GM18870 (cell line): ENCODE data around the gene RBM15B.
A peak's percentile ranks its signal among the peaks of the same experiment; 100 is the strongest.
"Not testable (repeated sequence)": the region's sequence is repeated elsewhere in the genome, so short reads cannot be mapped to it uniquely, and the experiment has no call there.

Source experiments
- ATAC-seq: cut with Tn5 transposase; IDR thresholded peaks from one replicate; pipeline ENCODE4 v1.9.1; 2021; ENCODE audit warnings: moderate library complexity; ENCODE audit not compliant: unreplicated experiment

Gene RBM15B

GRCh38 chr3:51391075-51391565, at the start of gene RBM15B:
TSS of gene RBM15B (plus strand) at chr3:51391285. CDS start at chr3:51391400, 115 bp downstream.
- peak; percentile 83 for ATAC-seq

DNA sequence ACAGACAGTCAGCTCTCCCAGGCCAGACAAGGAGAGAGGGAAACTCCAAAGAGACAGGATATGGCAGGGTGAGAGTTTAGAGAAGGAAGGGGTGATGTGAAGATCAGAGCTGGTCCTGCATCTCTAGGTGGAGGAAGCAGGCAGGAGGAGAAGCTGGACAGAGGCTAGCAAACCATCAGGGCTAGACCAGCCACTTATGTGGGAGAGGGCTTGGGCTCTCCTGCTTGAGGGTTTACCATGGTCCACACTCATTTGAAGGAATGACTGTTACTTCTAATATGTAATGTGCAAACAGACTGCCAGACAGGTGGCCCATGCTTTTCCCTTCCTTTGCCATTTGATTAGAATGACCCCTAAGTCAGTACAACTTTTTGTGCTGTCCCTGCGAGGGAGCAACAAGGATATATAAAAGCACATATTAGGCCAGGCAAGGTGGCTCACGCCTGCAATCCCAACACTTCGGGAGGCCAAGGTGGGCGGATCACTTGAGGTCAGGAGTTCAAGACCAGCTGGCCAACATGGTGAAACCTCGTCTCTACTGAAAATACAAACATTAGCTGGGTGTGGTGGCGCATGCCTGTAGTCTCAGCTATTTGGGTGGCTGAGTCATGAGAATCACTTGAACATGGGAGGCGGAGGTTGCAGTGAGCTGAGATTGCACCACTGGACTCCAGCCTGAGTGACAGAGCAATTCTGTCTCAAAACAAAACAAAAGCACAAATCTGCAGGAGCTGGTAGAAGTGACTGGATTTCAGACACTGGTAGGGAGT, 47.0 kb upstream of the RBM15B start:
- ATAC-seq: no peak

GRCh38 chr3:51350751-51351150, 40.3 kb upstream of the RBM15B start:
- ATAC-seq: no peak

GRCh38 chr3:51353131-51353530, 38.0 kb upstream of the RBM15B start:
- ATAC-seq: no peak

DNA sequence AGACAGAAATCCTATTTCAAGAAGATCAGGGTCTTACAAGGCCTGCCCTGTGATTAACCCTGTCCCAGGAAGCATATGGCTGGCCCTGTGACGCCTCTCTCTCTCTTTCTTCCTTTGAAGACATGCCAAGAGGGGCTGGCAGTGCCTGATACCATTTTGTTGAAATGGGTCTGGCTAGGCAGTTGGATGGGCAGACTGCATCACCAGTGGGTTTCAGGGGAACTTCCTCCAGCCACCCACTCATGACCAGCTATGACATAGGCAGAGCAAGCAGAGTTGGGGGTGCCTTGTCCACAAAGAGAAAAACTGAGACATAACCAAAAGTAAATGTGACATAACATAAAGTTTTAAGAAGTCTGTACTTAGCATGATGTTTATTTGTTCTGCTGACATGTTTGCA, 37.4 kb upstream of the RBM15B start:
- ATAC-seq: no peak

DNA sequence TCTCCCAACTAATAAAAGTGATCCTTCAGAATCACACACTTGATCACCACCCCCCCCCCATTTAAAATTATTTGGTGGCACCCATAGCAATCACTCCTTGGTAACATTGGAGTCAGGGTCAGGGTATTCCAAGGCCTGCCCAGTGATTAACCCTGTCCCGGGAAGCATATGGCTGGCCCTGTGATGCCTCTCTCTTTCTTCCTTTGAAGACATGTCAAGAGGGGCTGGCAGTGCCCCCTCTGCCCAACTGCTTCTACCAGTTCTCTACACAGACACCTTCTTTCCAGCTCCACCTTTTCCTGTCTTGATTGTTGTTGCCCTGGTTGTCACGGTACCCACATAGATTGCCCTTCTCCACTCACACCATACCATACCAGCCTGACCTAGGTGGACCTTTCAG, 36.9 kb upstream of the RBM15B start:
- ATAC-seq: no peak

DNA sequence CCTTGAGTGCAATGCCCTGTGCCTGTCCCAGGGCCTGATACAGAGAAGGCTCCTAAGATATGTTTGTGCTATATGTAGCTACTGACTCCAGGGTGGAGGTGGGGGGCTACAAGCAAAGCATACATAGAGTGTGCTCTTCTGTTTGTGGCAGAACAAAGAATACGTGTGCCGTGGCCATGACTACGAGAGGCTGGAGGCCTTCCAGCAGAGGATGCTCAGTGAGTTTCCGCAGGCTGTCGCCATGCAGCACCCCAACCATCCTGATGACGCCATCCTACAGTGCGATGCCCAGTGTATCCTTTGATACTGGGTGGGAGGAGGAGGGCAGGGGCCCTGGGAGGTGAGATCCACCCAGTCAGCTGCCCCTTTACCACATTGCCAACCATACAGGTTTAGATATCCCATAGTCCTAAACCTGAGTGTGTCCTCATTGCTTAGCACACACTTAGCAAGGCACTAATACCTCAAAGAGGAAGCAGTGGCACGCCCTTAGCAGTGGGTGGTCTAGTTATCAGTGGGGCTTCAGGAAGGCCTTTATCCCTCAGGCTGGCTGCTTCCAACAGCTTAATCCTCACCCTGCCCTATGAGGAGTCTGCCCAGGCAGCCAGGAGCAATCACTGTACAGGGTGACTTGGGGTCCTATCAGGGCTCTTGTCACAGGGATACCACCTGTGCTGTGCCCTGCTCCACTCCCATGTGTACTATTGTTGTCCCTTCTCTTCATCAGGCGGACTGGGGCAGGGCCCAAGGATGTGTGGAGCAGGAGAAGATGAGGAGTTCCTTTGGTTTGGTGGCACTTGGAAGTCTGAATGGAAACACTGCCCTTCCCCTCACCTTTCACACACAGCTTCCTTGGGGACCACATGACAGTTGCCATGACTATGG, 36.1 kb upstream of the RBM15B start:
- ATAC-seq: no peak

- no peak for ATAC-seq
Measured at GRCh38 chr3:51355891-51356578, 35.0 kb upstream of the RBM15B start.

- ATAC-seq: no peak
Measured at GRCh38 chr3:51357856-51358255, 33.2 kb upstream of the RBM15B start.

GRCh38 chr3:51358981-51359380, 32.1 kb upstream of the RBM15B start:
- no peak for ATAC-seq

GRCh38 chr3:51360806-51361205, 30.3 kb upstream of the RBM15B start:
- ATAC-seq: no peak

GRCh38 chr3:51361746-51362145, 29.3 kb upstream of the RBM15B start:
- no peak for ATAC-seq

DNA sequence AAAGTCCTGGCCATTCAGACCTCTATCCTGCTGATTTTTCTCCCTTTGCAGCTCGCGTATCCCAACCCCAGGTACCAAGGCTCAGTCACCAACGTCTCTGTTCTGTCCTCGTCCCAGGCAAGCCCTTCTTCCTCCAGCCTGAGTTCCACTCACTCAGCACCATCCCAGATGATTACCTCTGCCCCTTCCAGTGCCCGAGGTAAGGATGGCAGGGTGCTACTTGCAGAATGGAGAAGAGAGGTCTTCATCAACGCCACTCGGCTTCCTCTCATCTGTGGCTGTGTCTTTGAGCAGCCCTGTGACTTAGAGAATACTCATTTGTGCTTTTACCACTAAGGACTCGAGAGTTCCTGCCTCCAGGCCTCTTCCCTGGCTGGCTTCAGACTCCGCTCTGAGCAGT, 28.6 kb upstream of the RBM15B start:
- ATAC-seq: no peak

DNA sequence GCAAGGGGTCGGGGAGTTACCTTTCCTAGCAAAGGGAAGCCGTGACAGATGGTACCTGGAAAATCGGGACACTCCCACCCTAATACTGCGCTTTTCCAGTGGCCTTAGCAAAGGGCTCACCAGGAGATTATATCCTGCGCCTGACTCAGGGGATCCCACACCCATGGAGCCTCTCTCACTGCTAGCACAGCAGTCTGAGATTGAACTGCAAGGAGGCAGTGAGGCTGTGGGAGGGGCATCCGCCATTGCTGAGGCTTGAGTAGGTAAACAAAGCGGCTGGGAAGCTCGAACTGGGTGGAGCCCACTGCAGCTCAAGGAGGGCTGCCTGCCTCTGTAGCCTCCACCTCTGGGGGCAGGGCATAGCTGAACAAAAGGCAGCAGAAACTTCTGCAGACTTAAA, 22.8 kb upstream of the RBM15B start:
- ATAC-seq: not testable (repeated sequence)

GRCh38 chr3:51371943-51372557, 19.0 kb upstream of the RBM15B start:
- no peak for ATAC-seq

- ATAC-seq: no peak
Measured at GRCh38 chr3:51373658-51374421, 17.2 kb upstream of the RBM15B start.

DNA sequence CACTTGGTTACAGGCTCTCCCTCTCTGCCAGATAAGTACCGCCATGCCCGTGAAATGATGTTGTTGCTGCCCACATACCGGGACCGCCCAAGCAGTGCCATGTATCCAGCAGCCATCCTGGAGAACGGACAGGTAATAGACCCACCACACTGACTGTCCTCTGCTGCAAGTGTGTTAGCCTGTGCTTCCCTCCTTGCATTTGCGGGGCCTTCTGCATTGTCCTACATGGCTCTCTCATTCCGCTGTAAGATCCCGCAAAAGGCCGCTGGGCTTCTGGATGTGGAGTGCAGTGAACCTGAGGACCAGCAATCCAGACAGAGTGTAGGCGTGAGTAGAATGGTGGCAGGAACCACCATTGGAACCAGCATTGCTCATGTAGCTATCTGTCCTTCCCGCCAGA, 16.6 kb upstream of the RBM15B start:
- ATAC-seq: no peak

GRCh38 chr3:51375136-51375535, 15.9 kb upstream of the RBM15B start:
- ATAC-seq: no peak

DNA sequence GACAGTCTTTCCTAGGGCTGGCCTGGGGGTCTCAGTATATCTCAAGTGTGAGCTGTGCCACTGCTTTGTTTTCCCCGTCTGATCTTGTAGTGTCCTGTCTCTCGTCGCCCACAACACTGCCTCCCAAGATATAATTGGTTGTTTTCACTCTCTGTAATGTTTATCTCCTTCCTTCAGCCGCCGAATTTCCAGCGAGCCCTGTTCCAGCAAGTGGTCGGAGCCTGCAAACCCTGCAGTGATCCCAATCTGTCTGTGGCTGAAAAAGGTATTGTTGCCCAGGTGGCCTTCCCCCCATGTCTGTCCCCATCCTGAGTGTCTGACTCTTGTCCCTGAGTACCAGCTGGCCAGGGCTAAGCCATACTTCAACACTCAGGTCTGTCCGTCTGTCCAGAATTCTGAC, 15.5 kb upstream of the RBM15B start:
- no peak for ATAC-seq

GRCh38 chr3:51378065-51378464, 13.0 kb upstream of the RBM15B start:
- no peak for ATAC-seq
